Inflammatory macrophage treated with lipopolysaccharide for 4 hours (primary cell): ENCODE data around the gene OR6B1.
"Not testable (repeated sequence)": the region's sequence is repeated elsewhere in the genome, so short reads cannot be mapped to it uniquely, and the experiment has no call there.

Source experiments
- DNase-seq: peaks from one replicate; pipeline ENCODE4 v3.0.0-alpha.2; 2020

OR6B1 gene

DNA sequence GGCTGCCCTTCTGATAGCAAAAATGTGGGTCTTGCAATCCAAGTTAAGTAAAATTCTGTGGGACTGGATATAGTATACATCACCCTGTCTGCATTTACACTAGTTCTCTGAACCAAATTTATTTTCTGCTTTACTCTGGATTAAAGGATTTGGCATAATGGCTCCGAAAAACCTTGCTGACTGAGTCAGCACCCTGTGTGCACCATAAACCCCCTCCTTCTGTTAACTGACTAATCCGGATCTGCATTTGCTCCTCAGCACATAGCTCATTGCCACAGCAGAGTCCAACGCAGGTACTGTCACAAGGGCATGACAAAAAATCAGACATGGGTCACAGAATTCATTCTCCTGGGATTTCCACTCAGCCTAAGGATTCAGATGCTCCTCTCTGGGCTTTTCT is 50.0 kb downstream of the OR6B1 start:
- DNase-seq = no peak

DNA sequence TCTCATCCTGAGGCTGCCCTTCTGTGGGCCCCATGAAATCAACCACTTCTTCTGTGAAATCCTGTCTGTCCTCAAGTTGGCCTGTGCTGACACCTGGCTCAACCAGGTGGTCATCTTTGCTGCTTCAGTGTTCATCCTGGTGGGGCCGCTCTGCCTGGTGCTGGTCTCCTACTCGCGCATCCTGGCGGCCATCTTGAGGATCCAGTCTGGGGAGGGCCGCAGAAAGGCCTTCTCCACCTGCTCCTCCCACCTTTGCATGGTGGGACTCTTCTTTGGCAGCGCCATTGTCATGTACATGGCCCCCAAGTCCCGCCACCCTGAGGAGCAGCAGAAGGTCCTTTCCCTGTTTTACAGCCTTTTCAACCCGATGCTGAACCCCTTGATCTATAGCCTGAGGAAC is 50.8 kb downstream of the OR6B1 start:
- not testable (repeated sequence) for DNase-seq

DNA sequence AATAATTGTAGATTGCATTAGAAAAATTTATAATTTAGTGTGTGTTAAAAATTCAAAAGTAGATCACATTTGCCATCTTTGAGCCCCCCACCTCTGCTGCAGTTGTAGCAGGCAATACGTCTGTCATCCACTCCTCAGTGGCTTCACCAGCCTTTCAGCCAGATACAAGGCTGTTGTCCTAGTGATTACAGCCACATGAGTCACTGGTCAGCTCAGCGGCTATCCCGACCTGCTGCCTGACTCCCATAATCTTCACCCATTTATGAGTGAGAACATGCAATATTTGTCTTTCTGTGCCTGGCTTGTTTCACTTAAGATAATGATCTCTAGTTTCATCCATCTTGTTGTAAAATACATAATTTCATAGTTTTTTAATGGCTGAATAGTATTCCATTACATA is 57.8 kb downstream of the OR6B1 start:
- no peak for DNase-seq
